GM18861 (cell line): ENCODE measurements around the gene AMDHD1.

Experiments
- ATAC-seq: cut with Tn5 transposase; IDR thresholded peaks from one replicate; pipeline ENCODE4 v1.9.1; 2021; ENCODE audit not compliant: unreplicated experiment

AMDHD1 gene, protein sequence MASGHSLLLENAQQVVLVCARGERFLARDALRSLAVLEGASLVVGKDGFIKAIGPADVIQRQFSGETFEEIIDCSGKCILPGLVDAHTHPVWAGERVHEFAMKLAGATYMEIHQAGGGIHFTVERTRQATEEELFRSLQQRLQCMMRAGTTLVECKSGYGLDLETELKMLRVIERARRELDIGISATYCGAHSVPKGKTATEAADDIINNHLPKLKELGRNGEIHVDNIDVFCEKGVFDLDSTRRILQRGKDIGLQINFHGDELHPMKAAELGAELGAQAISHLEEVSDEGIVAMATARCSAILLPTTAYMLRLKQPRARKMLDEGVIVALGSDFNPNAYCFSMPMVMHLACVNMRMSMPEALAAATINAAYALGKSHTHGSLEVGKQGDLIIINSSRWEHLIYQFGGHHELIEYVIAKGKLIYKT

DNA sequence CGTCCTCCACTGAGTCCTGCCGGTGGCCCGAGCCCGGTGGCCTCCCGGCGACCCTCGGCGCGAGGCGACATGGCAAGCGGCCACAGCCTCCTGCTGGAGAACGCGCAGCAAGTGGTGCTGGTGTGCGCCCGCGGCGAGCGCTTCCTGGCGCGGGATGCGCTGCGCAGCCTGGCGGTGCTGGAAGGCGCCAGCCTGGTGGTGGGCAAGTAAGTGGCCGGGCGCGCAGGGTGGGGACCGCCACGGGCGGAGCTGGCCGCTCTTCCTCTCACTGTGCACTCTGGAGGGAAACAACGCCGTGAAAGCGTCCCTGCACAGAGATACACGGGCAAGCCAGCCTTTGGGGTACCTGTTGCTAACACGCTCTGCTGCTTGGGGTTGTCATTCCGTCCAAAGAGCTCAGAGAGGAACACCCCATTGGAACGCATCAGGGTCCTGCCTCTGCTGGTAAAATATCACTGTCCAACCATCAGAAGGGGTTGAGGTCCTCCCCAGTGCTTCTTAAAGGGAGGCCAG lies at the start of gene AMDHD1:
TSS of gene AMDHD1 (plus strand) at position 2 of the 513 bp plus-strand sequence. CDS start at position 70, 68 bp downstream.
- ATAC-seq = peak; percentile 57

GRCh38 chr12:95896846-95897245 lies 46.3 kb upstream of the AMDHD1 start:
- no peak for ATAC-seq

DNA sequence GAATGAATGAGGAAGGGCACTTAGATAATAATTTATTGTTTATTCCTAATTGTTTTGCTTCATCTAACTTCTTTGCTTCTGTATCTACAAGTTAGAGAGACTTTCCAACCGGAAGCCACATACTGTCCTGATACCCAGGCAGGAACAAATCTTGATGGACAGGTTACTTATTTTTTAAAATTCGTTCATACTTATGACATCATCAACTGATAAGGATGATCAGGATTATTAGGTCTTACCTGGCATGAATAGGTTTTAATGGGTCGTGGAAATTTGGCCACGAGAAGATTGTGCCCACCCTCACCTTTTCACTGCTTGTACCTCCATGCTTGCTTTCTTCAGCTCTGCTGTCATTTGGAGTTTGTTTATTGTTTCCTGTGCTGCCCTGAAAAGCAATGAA lies 45.0 kb upstream of the AMDHD1 start:
- no peak for ATAC-seq

DNA sequence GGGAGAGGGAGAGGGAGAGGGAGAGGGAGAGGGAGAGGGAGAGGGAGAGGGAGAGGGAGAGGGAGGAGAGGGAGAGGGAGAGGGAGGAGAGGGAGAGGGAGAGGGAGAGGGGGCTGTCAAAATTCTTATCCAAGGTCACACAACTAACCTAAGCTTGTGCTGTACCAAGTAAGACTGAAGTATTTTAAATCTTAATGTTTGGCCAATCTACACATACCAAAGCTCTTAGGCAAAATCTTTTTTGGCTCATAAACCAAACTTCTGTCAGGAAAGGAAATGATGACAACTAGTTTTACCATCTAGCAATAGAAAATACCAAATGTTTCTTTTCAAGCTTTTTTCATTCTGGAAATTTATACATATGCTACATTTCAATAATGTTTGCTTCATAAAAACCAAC lies 34.6 kb upstream of the AMDHD1 start:
- ATAC-seq = no peak

- no peak for ATAC-seq
Observed at GRCh38 chr12:95909871-95910270, 33.3 kb upstream of the AMDHD1 start.

DNA sequence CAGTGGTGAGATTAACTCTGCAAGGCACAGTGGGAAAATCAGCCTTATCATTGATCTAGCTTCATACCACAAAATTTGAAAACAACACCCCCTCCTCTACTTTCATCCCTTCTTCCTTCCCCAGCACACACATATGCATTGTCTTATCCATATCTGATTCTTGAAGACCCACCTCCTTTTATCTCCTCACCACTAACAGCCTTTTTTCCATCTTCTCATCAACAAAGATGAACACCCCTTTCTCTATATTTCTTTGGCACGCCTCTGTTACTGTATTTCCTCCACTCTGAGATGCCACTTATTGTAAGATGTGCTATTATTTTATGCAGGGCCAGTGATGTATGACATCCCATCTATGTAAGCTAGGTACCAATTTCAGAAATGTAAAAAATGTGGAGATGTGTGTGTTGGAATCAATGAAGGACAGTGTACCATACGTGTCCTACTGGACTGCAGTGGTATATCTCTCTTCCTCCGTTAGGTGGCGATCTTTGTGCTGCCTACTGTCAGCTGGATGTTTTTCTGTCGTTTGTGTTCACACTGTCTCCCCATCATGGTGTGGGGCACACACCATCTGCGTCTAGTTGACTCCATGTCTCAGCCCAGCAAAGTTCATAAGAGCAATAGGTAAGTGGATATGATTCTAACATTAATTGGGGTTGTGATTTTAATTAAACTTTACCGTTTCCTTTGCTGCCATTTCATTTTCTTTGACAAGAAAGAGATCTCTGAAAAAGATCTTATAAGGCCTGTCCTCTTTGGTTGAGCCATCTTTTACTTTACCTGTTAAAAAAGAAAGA lies 24.7 kb upstream of the AMDHD1 start:
- ATAC-seq = peak; percentile 70

DNA sequence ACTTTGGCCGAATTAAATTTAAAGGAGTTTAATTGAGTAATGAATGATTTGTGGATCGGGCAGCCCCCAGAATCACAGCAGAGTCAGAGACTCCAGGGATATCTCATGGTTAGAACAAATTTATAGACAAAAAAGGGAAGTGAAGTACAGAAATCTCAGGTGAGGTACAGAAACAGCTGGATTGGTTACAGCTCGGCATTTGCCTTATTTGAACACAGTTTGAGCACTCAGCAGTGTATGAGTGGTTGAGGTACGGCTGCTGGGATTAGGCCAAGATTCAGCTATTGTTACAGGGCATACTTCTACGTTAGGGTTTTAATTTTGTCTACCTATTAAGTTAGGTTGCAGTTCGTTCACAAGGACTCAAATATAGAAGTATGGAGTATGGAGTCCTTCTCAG lies 24.0 kb upstream of the AMDHD1 start:
- ATAC-seq = no peak

DNA sequence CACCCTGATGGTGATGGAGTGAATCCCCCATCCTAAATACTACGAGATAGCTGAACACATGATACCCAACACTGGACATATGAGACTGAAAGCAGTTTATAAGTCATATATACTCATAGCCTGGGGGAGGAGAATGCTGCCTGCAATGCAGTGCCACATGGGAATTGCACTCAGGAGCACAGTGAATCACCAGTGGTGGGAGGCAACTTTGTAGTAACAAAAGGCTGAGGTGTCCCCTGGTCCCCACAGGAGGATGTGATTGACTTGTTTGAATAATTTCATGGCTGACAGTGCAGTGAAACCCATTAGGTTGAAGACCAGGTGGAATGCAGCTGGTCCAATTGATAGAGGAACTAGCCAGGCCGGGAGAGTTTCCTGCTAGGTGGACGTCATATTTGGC lies 20.9 kb upstream of the AMDHD1 start:
- no peak for ATAC-seq

GRCh38 chr12:95940514-95940913 lies 2.6 kb upstream of the AMDHD1 start:
- no peak for ATAC-seq

- ATAC-seq = no peak
Observed at GRCh38 chr12:95942101-95942523, 1.0 kb upstream of the AMDHD1 start.

DNA sequence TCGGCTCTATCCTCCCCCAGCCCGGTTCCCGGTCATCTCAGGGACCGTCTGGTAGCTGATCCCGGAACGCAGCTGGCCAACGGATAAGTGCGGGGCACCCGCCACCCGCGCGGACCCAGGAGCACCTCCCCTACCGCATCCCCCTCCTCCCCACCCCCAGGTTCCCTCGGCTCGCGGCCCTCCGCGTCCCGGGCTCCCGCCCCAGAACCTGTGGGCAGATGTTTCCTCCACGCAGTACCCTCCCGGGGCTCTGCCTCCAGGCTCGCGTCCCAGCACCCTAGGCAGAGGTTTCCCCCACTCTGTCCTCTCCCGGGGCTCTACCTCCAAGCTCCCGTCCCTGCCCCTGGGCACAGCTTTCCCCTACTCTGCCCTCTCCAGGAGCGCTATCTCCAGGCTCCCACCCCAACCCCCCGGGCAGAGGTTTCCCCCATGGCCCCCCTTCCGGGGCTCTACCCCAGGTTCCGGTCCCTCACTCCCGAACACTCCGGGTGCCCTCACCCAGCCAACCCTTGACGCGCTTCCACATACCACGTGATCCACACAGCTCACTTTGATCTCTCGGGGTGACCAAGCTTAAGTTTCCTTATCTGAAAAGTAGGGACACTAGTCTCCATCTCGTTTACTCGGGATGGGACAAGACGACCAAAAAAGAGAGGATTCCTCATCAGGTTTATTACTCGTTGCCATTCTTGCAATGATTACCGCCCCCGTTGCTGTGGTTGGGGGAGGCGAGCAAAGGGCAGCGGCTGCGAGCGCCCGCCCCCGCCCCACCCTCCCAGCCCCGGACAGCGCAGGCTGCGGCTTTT lies 404 bp upstream of the AMDHD1 start, which contains the start of gene CCDC38:
TSS of gene CCDC38 (minus strand) at position 91 of the 806 bp plus-strand sequence. CDS start 6,105 bp downstream, outside the sequence.
- peak; percentile 94 for ATAC-seq

GRCh38 chr12:95944108-95944704 lies 1.1 kb downstream of the AMDHD1 start:
- ATAC-seq = no peak

- ATAC-seq = no peak
Observed at GRCh38 chr12:95949477-95950206, 6.5 kb downstream of the AMDHD1 start.

DNA sequence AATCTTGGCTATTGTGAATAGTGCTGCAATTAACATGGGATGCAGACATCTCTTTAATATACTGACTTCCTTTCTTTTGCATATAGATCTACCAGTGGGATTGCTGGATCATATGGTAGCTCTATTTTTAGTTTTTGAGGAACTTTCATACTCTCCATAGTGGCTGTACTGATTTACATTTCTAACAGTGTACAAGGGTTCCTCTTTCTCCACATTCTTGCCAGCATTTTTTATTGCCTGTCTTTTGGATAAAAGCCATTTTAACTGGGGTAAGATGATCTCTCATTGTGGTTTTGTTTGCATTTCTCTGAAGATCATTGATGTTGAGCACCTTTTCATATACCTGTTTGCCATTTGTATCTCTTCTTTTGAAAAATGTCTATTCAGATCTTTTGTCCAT lies 8.4 kb downstream of the AMDHD1 start:
- no peak for ATAC-seq

GRCh38 chr12:95953000-95953399 lies 9.9 kb downstream of the AMDHD1 start:
- ATAC-seq = no peak

- ATAC-seq = no peak
Observed at GRCh38 chr12:95955549-95956159, 12.5 kb downstream of the AMDHD1 start.

DNA sequence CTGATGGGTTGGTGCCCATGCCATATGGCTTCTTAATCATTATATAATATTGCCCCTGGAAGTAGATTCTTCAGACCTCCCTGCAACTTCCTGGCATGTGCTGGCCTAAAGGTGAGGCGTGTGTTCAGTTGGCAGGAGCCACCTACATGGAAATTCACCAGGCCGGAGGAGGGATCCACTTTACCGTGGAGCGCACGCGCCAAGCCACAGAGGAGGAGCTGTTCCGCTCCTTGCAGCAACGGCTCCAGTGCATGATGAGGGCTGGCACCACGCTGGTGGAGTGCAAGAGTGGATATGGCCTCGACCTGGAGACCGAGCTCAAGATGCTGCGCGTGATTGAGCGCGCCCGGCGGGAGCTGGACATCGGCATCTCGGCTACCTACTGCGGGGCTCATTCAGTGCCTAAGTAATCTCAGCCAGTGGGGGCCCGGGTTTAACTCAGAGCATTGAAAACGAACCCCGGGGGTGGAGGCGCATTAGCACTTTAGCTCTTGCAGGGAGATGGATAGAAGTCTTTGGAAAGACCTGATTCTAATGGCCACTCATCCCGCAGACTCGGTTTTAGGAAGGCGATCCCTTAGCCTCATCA lies 13.5 kb downstream of the AMDHD1 start:
- no peak for ATAC-seq

- ATAC-seq = no peak
Observed at GRCh38 chr12:95959107-95959506, 16.0 kb downstream of the AMDHD1 start.

- no peak for ATAC-seq
Observed at GRCh38 chr12:95960241-95960640, 17.1 kb downstream of the AMDHD1 start.
